Uterus (tissue), 2 donors: ENCODE measurements around the gene GDPGP1.

Source experiments
- POLR2A ChIP-seq, 2 donors: fragments of 450-650 bp; IDR thresholded peaks; one replicate each; pipeline ENCODE4 v1.6.1; 2016; ENCODE audit warnings: antibody characterized with exemption in 2 of 2, mild to moderate bottlenecking in 1 of 2, moderate library complexity in 1 of 2
- TF ChIP-seq, protein P1 (sequence below), 4 experiments: fragments of 200-600 bp in 2 of 4; fragments of 450-650 bp in 2 of 4; sonication (generic) in 2 of 4; IDR thresholded peaks; one replicate each; pipeline ENCODE4 v1.5.1; 2016 to 2019; ENCODE audit warnings: antibody characterized with exemption in 4 of 4, mild to moderate bottlenecking in 2 of 4, moderate library complexity in 1 of 4

- TF ChIP-seq, protein P1, sequence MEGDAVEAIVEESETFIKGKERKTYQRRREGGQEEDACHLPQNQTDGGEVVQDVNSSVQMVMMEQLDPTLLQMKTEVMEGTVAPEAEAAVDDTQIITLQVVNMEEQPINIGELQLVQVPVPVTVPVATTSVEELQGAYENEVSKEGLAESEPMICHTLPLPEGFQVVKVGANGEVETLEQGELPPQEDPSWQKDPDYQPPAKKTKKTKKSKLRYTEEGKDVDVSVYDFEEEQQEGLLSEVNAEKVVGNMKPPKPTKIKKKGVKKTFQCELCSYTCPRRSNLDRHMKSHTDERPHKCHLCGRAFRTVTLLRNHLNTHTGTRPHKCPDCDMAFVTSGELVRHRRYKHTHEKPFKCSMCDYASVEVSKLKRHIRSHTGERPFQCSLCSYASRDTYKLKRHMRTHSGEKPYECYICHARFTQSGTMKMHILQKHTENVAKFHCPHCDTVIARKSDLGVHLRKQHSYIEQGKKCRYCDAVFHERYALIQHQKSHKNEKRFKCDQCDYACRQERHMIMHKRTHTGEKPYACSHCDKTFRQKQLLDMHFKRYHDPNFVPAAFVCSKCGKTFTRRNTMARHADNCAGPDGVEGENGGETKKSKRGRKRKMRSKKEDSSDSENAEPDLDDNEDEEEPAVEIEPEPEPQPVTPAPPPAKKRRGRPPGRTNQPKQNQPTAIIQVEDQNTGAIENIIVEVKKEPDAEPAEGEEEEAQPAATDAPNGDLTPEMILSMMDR (IDR thresholded peaks at IDR 0.05) = peak in 1 of 4 experiments; percentile 24
- peak in 1 of 2 donors; percentile 57 for TF ChIP-seq POLR2A (IDR thresholded peaks at IDR 0.05)
Observed at GRCh38 chr15:90249203-90249863, 15.3 kb downstream of the GDPGP1 start, which contains the start of gene TTLL13.
